GM19193 (cell line): ENCODE measurements around the gene PLB1.

Experiments
- POLR2A ChIP-seq: IDR thresholded peaks from 4 replicates; pipeline ENCODE4 v1.6.1; 2011; ENCODE audit not compliant: insufficient read depth, insufficient read length; ENCODE audit errors: extremely low read depth

The PLB1 gene

GRCh38 chr2:28534817-28535216 is 39.0 kb downstream of the PLB1 start:
- TF ChIP-seq POLR2A: no peak

GRCh38 chr2:28538134-28538533 is 42.3 kb downstream of the PLB1 start:
- no peak for TF ChIP-seq POLR2A

GRCh38 chr2:28538652-28539051 is 42.8 kb downstream of the PLB1 start:
- no peak for TF ChIP-seq POLR2A

- TF ChIP-seq POLR2A: no peak
Observed at GRCh38 chr2:28539118-28539541, 43.3 kb downstream of the PLB1 start.

DNA sequence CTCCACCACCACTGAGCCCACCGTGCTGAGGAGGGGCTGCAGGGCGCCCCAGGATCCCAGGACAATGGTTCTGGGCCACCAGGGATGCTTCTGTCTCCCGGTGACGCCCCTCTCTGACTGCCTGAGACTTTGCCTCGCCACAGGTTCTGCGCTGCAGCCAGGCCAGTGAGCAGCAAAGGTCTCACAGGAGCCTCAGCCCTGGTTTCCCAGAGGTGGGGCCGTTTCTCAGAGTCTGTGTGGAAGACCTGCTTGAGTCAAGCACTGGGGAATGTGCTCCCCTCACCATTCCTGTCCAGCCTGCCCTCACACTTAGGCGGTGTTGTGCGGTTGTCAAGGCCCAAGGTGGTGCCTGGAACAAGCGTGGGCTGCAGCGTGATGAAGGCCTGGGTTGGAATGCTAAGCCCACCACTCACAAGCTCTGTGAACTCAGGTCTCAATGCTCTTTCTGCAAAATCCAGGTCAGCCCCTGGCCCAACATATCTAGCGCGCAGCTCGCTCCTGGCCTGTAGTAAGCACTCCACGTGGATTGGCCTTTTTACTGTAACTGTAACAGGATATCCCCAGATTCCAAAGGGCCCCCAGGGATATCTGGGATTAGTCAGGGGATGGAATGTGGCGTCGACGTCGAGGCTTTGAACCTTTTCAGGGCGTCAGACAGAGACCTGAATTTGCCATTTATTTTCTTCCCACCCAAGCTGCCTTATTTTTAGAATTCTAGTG is 47.6 kb downstream of the PLB1 start:
- TF ChIP-seq POLR2A: no peak

DNA sequence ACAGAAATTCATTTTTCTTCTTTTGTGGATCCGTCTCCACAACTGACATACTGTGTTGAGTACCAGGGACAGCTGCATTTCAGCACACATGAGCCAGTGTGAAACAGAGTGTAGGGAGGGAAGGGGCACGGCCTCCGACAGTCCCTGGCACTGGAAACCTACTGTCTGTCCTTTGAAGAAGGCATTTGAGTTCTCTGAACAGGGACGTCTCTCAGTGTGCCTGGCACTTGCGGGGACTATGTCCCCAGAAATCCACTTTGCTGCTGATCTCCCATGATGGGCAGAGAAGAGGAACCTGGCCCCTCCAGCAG is 48.1 kb downstream of the PLB1 start:
- no peak for TF ChIP-seq POLR2A

- TF ChIP-seq POLR2A: no peak
Observed at GRCh38 chr2:28544405-28544921, 48.6 kb downstream of the PLB1 start.

DNA sequence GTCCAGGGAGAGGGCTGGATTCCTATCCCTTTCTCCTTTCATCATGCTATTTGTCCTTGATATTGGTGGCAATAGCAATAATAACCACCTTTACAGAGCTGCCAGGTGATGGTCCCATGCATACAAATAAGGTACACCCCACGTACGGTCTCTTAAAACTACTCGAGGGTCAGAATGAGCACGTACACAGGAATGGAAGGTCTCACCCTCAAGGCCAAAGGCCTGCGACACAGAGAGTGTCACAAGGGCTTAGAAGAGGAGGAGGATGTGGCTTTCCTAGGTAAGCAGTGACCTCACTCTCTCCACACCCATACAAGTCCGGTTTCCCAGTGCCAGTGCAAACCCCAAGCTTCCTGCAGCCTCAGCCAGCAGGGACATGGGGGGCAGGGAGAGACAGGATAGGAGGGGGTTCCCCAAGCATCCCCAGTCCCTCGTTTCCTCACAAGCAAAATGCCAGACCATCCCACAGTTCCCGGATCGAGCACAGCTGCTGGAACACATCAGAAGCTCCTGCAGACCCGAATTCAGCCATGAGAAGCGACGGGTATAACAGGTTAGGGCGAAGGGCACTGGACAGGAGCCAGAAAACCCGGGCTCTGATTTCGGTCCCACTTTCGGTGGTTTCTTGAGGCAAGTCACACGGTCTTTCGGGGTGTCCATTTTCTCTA is 49.2 kb downstream of the PLB1 start:
- no peak for TF ChIP-seq POLR2A

- TF ChIP-seq POLR2A: no peak
Observed at GRCh38 chr2:28545590-28546200, 49.8 kb downstream of the PLB1 start.

GRCh38 chr2:28546242-28546641 is 50.4 kb downstream of the PLB1 start:
- TF ChIP-seq POLR2A: no peak

GRCh38 chr2:28547223-28547860 is 51.5 kb downstream of the PLB1 start:
- TF ChIP-seq POLR2A: no peak

GRCh38 chr2:28547906-28548600 is 52.2 kb downstream of the PLB1 start:
- no peak for TF ChIP-seq POLR2A

- no peak for TF ChIP-seq POLR2A
Observed at GRCh38 chr2:28552045-28552823, 56.4 kb downstream of the PLB1 start.

- TF ChIP-seq POLR2A: no peak
Observed at GRCh38 chr2:28556303-28556702, 60.4 kb downstream of the PLB1 start.
